Measurements from ENCODE around the gene LBHD1. TPM values are rescaled to one million over a fixed set of nuclear protein-coding genes. Genes with fewer than 3 reads are reported as not detected.

LBHD1 gene
- total RNA-seq, 1 experiment from 2014 or later: 10.4 TPM

GRCh38 chr11:62713343-62713742 is 41.3 kb upstream of the LBHD1 start:
- H3K4me3 Mint-ChIP-seq: peak overlapping the region in 1 of 2 experiments; percentile 33; a peak in 2 of 5 replicates
- H4K8ac ChIP-seq (replicated peaks; ENCODE audit: insufficient read length, low read depth, low read length): no peak overlapping the region
- no CpG with 5 or more reads among the region's 2 CpGs for WGBS (ENCODE audit: extremely low coverage, insufficient read length, low lambda C conversion rate)
- no peak overlapping the region for H4K91ac ChIP-seq (ENCODE audit: insufficient read length, low read depth, low read length)
- H3K79me2 ChIP-seq (ENCODE audit: insufficient read depth, low read length): no peaks in the 10 kb centered on the region
- H2BK5ac ChIP-seq (ENCODE audit: insufficient read length, low read length): no peak overlapping the region
- no peaks in the 10 kb centered on the region for H3K27me3 ChIP-seq (ENCODE audit: insufficient read depth, low read length)
- peaks cover 2% of the 10 kb centered on the region for H3K79me1 ChIP-seq (ENCODE audit: insufficient read depth, low read depth, low read length, poor library complexity, severe bottlenecking)
- H3K4ac ChIP-seq (ENCODE audit: low read depth, low read length): no peak overlapping the region
- H3K27ac ChIP-seq (ENCODE audit: insufficient read length, low read depth, low read length): no peak overlapping the region
- H3K23me2 ChIP-seq (ENCODE audit: insufficient read length, low read depth, low read length, poor library complexity, severe bottlenecking): peaks cover 18% of the 10 kb centered on the region
- peaks cover 27 to 52% of the 10 kb centered on the region in 2 experiments for H3K4me1 Mint-ChIP-seq
- peaks cover 46 to 80% (median 75%) of the 10 kb centered on the region in 3 experiments for H3K36me3 Mint-ChIP-seq (ENCODE audit: insufficient read depth in 1 of 3, low read depth in 3 of 3)
- no peak overlapping the region for H2AK5ac ChIP-seq (ENCODE audit: insufficient read length, low read length)
- H3K14ac ChIP-seq (ENCODE audit: insufficient read depth, low read length): no peak overlapping the region
- H2BK120ac ChIP-seq (ENCODE audit: low read depth, low read length, poor library complexity, severe bottlenecking): no peak overlapping the region
- H2BK12ac ChIP-seq (ENCODE audit: insufficient read length, low read depth, low read length): no peak overlapping the region
- H3K4me1 ChIP-seq (ENCODE audit: insufficient read depth, low read length): peaks cover 2% of the 10 kb centered on the region; the same call in 1 of the 2 replicates
- H3K27ac Mint-ChIP-seq: peak overlapping the region; percentile 70 to 89 (median 87); a peak in 6 of 7 replicates
- H3K18ac ChIP-seq (ENCODE audit: insufficient read length, low read depth, low read length): no peak overlapping the region
- H3K4me2 ChIP-seq (ENCODE audit: insufficient read depth, insufficient read length, low read length): no peak overlapping the region
- H3K9ac ChIP-seq (ENCODE audit: extremely low read depth, insufficient read length, low read length): no peak overlapping the region
- H4K20me1 ChIP-seq (ENCODE audit: control insufficient read depth, insufficient read depth, insufficient read length): no peaks in the 10 kb centered on the region
- no peak for TF ChIP-seq CTCF (conservative IDR thresholded peaks at IDR 0.05)
- H4K5ac ChIP-seq (ENCODE audit: insufficient read length, low read depth, low read length): no peak overlapping the region
- H2BK20ac ChIP-seq (ENCODE audit: low read depth, low read length, poor library complexity, severe bottlenecking): no peak overlapping the region
- no peak overlapping the region for H3T11ph ChIP-seq (ENCODE audit: low read length)
- no peak overlapping the region for H3K23ac ChIP-seq (ENCODE audit: insufficient read length, low read depth, low read length)
- H3K27me3 Mint-ChIP-seq (ENCODE audit: low read depth): no peaks in the 10 kb centered on the region
- no peaks in the 10 kb centered on the region; a peak in 1 of 5 replicates for H3K9me3 Mint-ChIP-seq
- no peak overlapping the region for H3K56ac ChIP-seq (ENCODE audit: insufficient read length, low read depth, low read length)
- no peak for DNase-seq
- H2AFZ ChIP-seq (ENCODE audit: low read length): no peak overlapping the region
- no peak overlapping the region for H2BK15ac ChIP-seq (ENCODE audit: low read depth, low read length)
- no peaks in the 10 kb centered on the region for H3K9me3 ChIP-seq (ENCODE audit: control insufficient read depth, low read depth, low read length)

All from H9 (cell line).